Right ventricle myocardium inferior (tissue), 1 donor: Measurements from ENCODE around the gene CTTN. TPM values are rescaled to one million over a fixed set of nuclear protein-coding genes. Genes with fewer than 3 reads are reported as not detected.

Experiments
- ATAC-seq: fragments of 200-7000 bp; cut with Tn5 transposase; one replicate; pipeline ENCODE4 v1.9.1; 2020; ENCODE audit warnings: mild to moderate bottlenecking, moderate library complexity
- DNase-seq: peaks from one replicate; pipeline ENCODE4 v3.0.0; 2021; ENCODE audit errors: missing footprints
- intact Hi-C: fragments of 100-400 bp; cut with DNase I; formaldehyde crosslinking; loops from one replicate; pipeline ENCODE4 v1.11.0; 2022
- total RNA-seq: library from RNA; stranded (reverse); fragmentation: NEBNext Ultra II Directional; extraction: Animal tissue kit (Norgen Biotek cat#: 25700); gene quantifications from one replicate; pipeline ENCODE4 v1.2.1, GENCODE V29; 2021
- donor health status: DM: no; HTN: yes; CAD: no; lungs with severe emphysema.

The CTTN gene
- total RNA-seq, 1 donor from 2014 or later: 166 TPM

DNA sequence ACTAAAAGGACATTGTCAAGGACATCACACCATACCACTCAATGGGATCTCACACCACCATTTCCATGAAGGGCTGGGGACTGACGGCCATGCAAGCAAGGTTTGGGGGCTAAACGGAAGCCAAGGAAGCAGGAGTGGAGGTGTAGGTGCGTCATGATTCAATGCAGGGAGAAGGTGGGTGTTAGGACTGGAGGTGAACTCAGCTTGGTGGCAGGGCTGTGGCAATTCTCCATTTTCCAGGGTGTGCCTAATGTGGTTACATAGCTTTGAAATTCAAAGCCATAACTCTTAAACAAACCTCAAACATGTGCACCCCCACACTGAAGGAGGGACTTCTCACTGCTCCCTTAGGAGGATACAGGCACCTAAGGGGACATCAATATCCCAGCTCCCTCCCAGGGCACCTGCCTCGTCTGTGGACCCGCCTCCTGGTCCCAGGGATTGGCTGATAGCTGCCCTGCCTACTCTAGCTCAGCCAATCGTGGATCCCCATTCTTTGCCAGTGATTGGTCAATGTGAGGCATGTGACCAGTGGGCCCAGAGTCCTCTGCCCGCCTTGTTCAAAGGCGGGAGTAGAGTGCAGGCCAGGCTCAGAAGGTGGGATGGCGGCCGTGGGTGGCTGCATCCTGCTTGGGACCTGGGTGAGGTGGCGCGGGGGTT is 64.6 kb downstream of the CTTN start:
- intact Hi-C loops: no loop called here
- ATAC-seq: no peak

GRCh38 chr11:70463478-70464255 is 65.3 kb downstream of the CTTN start:
- no peak for ATAC-seq
- intact Hi-C loops: no loop called here
- DNase-seq: peak; percentile 45

More for the DNA sequence above, 64.6 kb downstream of the CTTN start:
- DNase-seq: peak; percentile 66

- no peak for ATAC-seq
- DNase-seq: no peak
- intact Hi-C loops: no loop called here
Measured at GRCh38 chr11:70464509-70465361, 66.4 kb downstream of the CTTN start.

- no peak for ATAC-seq
- intact Hi-C loops: no loop called here
- no peak for DNase-seq
Measured at GRCh38 chr11:70466154-70466553, 67.8 kb downstream of the CTTN start.

DNA sequence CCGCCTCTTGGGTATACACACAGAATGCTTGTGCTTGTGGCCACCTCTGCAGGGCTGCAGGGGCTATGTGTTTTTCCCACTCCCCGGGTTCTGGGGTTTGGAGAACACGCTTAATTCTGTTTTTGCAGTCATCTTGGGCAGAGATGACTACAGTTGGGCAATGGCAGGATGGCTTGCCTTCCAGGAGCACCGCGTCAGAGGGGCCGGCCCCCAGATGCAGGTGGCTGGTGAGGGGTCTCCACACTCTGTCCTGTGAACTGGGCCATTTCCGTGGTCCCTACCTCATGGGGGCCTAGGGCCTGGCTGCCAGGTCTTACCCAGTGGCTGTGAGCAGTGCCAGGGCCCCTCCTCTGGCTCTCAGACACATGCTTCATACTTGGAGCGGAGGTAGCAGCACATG is 68.3 kb downstream of the CTTN start:
- intact Hi-C loops: no loop called here
- no peak for DNase-seq
- ATAC-seq: no peak

DNA sequence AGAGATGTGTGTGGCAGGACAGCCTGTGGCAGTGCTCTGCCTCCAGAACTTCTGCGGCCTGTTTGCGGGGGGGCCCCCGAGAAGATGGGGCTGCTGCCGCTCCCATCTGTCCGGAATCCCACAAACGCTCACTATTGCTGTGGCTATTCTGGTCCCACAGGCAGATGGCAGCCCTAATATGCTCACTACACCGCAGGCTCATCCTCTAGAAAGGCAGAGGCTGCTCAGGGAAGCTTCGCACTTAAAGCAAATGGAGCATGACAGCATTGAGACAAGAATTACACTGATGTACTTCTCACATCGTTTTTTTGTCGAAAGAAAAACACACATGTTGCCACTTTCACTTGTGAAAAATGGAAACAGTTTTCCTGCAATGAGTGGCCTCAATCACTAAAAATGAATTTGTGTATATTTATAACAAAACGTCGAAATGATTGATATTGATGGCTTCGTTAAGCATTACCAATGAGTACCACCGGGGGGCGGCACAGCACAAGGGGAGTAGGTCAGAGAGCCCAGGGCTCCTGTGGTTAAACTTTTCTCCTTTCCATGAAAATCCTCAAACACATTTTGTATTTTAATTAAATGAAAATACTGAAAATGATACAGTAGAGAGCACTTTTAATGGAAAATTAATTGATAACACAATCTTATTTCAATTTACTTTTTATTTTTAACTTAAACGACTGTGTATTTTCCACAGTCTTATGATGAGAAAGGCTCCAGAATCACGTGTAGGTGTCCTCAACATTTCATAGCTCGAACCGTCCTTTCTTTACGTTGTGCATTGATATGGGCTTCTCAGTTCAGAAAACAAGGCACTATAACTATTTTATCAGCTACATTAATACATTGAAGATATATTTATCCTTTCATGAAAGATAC is 69.1 kb downstream of the CTTN start:
- ATAC-seq: peak; percentile 51
- peak; percentile 73 for DNase-seq
- intact Hi-C loops: loop anchor here (1.0 kb wide), 1 partner anchor 288 kb away; no protein-coding TSS in a partner anchor

- intact Hi-C loops: loop anchor here (1.0 kb wide), 1 partner anchor 14 kb away; no protein-coding TSS in a partner anchor
- ATAC-seq: no peak
- DNase-seq: no peak
Measured at GRCh38 chr11:70468256-70469195, 70.2 kb downstream of the CTTN start.

GRCh38 chr11:70470127-70470526 is 71.8 kb downstream of the CTTN start:
- peak; percentile 74 for ATAC-seq
- intact Hi-C loops: no loop called here
- DNase-seq: no peak

DNA sequence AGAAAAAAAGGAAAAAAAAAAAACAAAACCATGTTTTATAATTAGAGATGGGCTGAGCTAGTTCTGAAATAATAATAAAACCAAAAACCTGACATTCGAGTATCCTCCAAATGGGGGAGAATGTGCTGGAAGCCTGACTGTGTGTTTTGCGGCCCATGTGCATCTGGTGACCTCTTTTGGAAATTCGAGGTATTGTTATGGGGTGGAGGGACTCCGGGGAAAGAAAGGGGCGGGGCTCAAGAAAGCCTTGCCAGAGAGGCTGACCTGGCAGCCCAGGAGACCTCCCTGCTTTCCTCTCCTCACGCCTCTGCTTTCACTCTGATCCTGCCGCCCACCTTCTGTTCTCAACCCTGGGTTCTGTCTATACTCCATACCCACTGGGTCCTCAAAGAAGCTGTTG is 72.9 kb downstream of the CTTN start:
- DNase-seq (no peak), ATAC-seq (no peak)
- intact Hi-C loops: no loop called here

DNA sequence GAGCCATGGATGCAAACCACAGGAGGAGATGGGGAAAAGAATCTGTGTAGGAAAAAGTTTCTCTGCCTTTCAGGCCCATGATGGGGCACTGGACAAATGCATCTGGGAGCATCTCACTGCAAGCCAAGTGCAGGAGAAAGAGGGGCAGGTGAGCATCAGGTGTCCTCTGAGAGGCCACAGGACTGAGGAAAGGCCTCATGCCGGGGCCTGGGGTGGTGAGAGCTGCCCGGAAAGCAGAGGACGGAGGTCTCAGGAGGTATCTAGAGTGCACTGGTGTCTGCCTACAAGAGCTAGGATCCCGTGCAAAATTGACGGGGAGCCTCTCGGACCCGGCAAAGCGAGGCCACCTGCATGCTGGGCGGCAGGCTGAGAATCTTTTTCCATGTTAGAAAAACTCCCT is 73.9 kb downstream of the CTTN start:
- ATAC-seq: no peak
- intact Hi-C loops: no loop called here

DNA sequence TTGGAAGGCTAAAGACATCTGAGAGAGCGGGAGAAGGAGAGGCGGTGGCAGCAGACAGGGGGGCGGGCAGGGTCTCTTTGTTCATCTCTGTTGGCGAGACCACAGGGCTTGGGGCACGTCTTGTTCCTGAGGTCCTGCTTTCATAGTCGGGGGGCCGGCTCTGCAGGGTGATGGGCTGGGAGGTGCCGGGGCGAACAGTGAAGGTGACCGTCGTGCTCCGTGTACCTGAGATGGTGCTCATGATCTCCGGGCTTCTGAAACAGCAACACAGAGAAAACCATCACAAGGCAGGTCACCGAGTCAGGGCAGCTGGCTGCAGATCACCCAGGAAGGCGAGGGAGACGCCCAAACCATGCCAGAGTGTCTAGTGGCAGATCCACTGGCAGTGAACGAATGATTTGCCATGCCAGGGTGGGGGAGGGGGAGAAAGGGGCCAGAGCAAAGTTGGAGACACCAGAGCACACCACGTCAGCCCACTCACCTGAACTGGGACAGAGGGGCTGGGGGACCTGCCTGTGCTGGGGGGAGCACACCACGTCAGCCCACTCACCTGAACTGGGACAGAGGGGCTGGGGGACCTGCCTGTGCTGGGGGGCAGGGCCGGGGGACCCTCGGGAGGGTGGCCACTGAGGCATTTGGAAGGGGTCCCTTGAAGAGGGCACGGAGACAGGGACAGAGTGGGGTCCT is 75.0 kb downstream of the CTTN start:
- DNase-seq: no peak
- no peak for ATAC-seq
- intact Hi-C loops: no loop called here

More for the DNA sequence above, 73.9 kb downstream of the CTTN start:
- no peak for DNase-seq

DNA sequence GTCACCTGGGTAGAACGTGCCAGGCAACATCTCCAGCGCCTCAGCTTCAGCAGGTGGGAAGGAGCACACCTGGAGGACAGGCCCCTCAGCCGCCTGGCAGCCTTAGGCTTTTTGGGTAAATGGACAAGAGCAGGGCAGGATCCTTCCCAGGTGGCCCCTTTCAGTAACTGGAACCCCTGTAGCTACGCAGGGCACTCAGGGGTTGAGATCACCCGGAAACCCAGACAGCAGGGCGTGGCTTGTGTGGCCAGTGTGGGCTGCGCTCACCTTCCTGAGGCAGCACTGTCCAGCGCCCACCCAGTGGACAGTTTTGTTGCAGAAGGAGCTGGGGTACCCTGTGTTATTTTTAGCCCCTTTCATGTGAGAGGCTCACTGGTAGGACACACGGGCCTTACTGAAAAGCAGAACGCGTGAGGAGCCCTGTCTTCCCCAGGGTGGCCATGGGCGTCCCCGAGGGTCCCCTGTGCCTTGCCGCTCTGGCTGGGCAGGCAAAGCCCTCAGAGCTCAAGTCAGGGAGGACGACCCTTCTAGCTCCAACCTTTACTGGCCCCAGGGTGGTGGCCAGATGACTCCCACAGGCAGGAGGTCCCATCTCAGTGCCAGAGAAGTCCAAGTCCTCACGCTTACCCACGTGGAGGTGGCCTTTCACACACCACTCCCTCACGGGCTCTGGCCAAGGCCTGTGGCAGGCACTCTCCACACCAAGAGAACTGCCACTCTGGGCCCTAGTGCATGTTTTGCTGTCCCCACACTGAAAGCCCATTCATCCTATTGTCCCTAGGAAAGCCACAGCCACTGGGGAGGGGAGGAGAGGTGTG is 75.8 kb downstream of the CTTN start:
- no peak for DNase-seq

DNA sequence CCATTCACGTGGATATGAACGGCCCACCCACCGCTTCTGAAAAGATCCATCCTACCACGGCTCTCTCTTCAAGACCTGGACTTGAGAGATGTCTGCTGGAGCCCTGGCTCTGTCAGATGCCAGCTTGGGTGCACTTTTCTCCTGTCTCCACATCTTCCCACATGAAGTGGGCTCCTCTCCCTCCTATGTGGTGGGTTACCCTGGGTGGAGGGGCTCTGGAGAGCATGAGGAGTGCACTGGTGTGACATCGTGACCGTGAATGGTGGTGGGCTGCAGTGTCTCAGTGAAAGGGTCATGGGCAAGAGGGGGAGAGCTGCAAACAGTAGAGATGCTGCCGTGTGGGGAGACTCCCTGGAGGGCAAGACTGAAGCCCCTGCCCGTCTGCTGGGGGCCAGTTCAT is 76.4 kb downstream of the CTTN start:
- intact Hi-C loops: no loop called here
- DNase-seq (no peak), ATAC-seq (no peak)

More for the DNA sequence above, 75.8 kb downstream of the CTTN start:
- ATAC-seq: no peak
- intact Hi-C loops: no loop called here

- intact Hi-C loops: no loop called here
- DNase-seq (no peak), ATAC-seq (no peak)
Measured at GRCh38 chr11:70476669-70477068, 78.3 kb downstream of the CTTN start.

- DNase-seq (no peak), ATAC-seq (no peak)
- intact Hi-C loops: no loop called here
Measured at GRCh38 chr11:70477176-70477575, 78.8 kb downstream of the CTTN start.

GRCh38 chr11:70477609-70478008 is 79.3 kb downstream of the CTTN start:
- intact Hi-C loops: no loop called here
- no peak for DNase-seq
- ATAC-seq: peak; percentile 59
